Measurements from ENCODE around the gene RARRES1.

The RARRES1 gene, protein sequence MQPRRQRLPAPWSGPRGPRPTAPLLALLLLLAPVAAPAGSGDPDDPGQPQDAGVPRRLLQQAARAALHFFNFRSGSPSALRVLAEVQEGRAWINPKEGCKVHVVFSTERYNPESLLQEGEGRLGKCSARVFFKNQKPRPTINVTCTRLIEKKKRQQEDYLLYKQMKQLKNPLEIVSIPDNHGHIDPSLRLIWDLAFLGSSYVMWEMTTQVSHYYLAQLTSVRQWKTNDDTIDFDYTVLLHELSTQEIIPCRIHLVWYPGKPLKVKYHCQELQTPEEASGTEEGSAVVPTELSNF

DNA sequence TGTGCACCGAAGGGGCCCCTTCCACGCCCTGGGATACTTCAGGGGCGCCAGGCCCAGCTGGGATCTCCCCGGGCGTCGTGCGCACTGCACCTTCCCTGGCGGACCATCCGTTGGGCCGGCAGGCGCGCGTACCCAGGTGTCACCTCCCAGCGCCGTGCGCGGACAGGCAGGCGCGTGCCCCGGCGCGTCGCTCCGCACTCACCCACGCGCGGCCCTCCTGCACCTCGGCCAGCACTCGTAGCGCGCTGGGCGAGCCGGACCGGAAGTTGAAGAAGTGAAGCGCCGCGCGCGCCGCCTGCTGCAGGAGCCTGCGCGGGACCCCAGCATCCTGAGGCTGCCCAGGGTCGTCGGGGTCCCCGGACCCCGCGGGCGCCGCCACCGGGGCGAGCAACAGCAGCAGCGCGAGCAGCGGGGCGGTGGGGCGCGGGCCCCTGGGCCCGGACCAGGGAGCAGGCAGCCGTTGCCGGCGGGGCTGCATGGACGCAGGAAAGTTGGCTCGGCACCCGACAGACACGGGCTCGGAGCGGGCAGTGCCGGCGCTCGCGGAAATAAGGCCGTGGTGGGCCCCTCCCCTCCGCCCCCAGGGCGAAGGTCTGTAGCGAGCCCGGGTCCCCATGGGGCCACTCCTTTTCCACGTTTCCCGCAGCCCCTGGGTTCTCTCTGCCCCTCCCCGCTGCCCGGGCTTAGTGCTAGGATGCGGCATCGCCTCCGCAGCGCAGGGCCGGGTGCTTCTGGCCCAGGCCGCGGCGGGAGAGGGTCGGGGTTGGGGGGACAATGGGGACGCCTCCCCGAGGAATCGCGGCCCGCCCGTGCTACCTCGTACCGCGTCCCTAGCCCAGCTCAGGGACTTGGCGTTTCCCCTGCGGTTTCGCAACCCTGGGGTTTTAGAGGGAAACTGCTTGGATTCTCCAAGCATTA, at the start of gene RARRES1:
TSS of gene RARRES1 (minus strand) at position 520 of the 918 bp plus-strand sequence. CDS start at position 478, 42 bp downstream.
- DNase-seq (ENCODE audit: low spot score) = peak; percentile 26

DNA sequence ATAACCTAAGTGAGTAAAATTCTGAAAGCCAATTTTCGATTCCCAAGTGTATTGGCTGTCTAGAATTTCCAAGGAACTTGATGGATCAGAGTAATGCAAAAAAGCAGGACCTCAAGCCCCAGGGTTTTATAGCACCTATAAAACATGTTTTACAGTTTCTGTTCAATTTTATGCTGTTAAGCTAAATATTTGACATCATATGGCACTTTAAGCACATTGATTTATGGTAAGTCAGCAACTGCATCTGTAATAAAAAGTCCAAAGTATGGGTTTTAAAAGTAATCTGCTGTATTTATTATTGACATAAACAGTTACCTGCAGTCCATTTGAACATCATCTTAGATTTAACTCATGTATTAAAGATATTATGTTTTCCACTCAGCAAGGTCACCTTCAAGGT, 49.6 kb upstream of the RARRES1 start:
- no peak for DNase-seq (ENCODE audit: low spot score)

DNA sequence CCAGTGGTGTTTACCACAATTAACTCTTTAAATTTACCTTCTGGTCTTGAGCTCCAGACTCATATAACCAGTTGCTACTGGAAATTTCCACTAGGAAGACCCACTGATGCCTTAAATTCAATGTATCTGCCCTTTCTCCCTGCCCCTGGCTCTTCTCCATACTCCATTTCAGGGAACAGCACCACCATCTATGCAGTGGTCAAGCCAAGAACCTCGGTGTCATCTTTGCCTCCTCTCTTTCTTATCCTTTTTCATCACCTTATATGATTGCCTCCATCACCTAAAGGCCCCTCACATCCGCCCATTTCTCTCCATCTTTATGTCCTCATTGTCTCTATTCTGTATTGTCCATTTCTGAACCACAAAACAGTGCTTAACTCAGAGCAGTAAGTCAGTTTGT, 48.9 kb upstream of the RARRES1 start:
- no peak for DNase-seq (ENCODE audit: low spot score)

DNA sequence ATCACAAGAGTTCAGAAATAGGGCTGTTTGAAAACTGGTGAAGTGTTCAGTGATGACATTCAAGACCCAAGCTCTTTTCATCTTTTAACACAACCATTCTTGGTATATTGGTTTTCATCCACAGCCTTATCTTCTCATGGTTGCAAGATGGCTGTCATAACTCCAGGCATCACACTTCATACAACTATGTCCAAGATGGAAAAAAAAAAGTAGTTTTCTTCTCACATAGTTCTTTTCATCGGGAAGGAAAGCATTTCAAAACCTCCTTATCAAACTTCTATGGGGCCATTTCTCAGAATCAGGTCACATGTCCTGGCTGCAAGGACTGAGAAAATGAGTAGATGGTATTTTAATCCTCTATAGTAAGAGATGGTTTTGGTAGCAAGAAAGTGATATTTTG, 48.5 kb upstream of the RARRES1 start:
- no peak for DNase-seq (ENCODE audit: low spot score)

DNA sequence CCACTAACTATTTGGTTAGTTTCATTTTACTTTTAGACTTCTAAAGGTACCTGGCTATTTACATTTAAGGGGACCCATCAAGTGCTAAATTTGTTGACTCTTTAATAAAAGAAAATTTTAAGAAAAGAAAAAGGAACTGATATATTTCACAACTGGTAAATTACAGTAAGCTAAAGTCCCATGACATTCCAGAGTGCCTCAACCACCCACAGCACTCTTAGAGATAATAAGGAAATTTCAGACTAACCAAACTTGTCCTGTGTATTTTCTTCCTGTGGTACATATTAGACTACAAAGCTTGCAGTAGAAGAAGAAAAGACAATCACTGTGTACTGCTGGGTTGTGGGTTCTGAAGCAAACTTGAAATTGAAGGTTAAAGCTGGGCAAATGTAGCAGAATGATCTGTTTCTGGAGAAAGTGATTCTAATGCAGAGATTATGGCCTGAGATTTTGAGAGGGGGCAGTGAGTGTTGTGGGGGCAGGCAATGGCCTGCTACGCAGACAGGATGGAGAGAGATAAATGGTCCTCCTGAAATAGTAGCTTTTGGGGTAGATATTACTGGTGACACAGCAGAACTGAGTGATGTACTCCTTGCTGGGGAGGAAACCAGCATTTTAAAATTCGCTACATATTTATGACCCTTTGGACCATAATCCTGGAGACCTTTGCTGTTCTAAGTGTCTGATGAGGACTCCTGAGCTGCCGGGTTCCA, 45.1 kb upstream of the RARRES1 start:
- no peak for DNase-seq (ENCODE audit: low spot score)

DNA sequence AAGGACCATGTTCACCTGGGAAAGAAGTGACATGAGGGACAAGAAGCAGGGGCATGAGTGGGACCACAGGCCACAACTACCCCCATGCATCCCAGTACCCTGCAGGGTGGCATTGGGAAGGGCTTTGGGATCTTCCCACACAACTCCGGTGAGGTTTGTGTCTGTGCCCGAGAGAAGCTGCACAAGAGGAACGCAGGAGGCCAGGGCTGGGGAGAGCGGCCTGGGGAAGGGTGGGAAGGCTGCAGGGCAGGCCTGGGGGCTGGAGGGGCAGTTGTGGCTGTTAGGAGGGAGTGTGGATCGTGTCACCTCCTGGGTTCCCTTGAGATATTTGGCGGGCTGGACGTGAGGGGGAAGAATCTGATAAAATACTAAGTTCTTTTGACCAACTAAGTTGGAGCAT, 44.3 kb upstream of the RARRES1 start:
- no peak for DNase-seq (ENCODE audit: low spot score)

DNA sequence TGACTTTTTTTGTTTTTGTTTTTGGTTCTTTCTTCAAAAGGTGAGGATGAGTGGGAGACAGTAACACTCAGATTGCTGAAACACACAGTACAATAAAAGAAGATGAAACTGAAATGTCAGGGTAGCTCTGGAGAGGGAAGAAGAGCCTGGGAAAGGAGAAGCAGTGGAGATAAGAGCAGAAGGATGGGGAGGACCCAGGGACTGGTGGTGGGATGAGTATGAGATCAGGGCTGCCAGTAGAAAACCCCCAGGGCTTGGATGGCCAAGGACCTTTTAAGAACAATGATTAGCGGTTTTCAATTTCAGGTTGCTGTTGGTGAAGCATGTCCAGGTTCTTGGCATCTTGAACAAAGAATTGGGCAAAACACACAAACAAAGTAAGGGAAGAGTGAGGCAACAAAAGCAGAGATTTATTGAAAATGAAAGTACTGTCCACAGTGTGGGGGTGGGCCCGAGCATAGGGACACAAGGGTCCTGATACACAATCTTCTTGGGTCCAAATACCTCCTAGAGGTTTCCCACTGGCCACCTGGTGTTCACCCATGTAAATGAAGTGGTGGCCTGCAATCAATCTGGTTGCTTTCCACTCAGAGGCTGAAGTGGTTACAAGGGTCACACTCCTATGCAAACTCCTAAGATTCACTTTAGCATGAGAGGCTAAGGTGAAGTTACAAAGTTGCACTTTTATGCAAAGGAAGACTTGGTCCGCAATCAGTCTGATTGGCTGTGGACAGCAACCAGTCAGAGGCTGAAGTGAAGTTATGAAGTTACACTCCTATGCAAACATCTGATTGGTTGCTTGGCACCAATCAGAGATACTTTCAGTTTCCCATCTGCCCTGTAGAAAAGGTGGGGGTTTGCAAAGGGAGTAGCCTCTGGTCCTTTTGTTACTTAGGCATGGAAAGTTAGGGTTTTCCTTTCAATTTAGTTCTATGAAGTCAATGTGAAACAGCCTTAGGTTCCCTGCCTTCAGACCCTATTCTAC, 43.5 kb upstream of the RARRES1 start:
- DNase-seq (ENCODE audit: low spot score) = no peak

DNA sequence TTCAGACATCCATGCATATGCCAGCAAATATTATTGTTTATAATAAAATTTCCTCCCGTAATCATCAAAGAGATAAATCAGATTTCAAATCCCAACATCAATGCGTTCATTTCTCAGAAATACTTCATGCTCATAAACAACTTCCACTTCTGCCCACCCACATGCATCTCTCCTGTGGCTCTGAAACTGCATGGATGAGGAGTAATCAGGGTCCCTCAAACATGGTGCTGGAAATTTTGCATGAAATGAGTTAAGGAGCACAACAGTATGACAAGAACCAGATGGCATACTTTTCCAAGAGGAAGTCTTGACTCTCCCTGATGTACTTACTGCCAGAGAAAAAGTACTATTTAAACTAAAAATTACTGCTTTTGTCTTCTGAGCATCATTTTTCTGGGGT, 42.7 kb upstream of the RARRES1 start:
- DNase-seq (ENCODE audit: low spot score) = no peak

DNA sequence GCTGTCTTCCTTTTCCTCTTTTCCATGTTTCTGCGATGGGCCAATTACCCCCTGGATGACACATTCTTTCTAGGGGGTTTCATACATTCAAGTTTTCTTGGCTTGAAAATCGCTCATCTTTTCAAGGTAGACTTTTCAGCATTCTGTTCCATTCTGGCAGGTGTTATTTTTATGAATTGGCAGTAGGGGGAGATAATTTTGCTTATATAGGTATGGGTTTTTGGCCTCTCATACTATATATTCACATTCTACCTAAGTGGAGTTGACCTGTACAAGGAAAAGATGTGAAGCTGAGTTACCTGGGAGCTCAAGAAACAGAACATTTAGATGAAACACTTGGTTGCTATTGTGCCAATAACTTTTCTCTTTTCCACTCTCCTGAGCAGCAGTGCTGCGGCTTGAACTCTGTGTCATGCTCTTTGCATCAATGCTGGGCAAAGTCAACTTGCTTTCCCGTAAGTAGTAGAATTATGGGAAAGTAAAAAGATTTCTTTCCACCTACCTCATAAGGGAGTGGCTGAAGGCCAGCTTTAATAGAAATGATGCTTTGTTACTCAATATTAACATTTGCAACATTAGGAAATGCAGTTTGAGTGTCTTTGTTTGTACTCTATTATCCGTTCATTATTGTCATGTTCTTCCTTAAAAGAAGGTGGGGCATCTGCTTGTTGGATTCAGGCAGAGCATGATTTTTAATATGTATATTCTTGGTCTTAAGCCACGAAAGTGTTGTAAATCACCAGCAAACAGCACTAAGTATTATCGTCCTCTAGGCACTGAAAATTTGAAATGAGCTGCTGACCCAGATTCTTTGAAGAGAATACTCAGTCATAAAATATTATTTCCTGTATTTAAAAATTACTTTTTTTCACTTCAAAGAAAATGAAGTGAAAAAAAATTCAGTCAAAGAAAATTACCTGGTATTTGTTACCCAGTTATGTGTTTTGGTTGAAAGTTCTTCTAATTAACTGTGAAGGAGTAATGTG, 41.9 kb upstream of the RARRES1 start:
- DNase-seq (ENCODE audit: low spot score) = no peak

DNA sequence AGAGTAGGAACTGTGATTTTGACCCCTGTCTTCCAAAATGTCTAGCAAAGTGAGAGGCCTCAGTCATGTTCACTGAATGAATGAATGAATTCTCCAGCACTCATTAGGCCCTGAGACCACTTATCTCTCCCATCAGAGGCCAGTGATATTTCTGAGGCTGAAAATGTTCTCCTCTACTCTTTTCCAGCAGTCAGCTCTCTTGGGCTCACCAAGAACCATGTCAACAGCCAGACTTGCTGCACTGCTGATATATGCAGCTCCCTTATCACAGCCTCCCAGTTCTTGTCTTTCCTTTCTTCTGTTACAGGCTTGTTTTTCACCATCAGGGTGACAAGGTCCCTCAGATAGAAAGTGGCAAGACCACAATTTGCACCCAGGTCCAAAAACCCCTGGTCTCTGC, 40.9 kb upstream of the RARRES1 start:
- no peak for DNase-seq (ENCODE audit: low spot score)

DNA sequence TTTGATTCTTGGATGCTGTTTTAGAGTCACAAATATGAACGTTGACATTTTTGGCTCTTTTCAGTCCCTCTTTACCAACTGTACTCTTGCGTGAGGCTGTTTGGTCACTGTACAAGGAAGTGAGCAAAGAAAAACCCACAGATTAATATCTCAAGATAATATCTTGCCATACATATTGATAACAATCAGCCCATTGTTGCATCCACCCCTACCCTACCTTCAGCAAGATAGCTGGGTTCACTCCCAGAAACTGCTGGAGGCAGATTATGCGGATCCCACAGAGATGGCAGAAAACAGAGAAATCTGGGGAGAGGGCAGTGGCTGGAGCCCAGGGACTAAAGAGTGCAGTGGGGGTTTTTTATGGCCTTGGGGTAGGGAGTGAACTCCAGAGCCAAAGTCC, 39.7 kb upstream of the RARRES1 start:
- DNase-seq (ENCODE audit: low spot score) = no peak

DNA sequence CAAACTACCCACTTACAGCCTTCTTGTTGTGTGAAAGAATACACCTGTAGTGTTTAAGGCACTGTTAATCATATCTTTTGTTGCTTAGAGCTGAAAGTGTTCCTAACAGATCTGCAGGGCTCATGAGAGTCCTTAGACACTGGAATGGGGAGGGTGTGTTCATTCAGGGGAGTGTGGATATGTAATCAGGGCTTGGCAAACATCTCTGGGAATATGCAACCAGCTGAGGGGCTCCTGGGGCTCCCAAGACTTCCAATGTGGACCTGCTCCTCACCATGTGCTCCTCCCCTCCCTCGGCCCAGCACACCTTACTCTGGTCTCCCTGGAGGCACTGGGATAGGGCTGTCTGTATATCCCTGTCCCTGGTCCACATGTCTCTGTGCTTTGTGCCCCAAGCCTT, 39.3 kb upstream of the RARRES1 start:
- no peak for DNase-seq (ENCODE audit: low spot score)

DNA sequence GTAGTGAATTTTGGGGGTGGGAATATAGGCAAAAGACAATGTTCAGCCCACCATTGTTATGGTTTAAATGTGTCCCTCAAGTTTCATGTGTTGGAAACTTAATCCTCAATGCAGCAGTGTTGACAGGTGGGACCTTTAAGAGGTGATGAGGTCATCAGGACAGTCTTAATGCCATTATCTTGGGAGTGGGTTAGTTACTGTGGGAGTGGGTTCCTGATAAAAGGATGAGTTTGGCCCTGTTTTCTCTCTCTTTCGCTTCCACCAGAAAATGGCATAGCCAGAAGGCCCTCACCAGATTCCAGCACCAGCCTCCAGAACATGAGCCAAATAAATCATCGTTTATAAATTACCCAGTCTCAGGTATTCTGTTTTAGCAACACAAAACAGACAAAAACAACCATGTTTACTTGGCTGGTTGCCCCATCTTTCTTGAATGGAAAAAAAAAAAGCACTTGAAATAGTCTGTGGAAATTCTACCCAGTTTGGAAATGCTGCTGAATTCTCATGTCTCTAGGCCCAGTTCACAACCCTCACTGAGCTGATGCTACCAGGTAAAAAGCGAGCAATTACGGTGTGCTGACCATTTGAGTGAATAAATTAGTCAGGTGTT, 38.6 kb upstream of the RARRES1 start:
- no peak for DNase-seq (ENCODE audit: low spot score)

DNA sequence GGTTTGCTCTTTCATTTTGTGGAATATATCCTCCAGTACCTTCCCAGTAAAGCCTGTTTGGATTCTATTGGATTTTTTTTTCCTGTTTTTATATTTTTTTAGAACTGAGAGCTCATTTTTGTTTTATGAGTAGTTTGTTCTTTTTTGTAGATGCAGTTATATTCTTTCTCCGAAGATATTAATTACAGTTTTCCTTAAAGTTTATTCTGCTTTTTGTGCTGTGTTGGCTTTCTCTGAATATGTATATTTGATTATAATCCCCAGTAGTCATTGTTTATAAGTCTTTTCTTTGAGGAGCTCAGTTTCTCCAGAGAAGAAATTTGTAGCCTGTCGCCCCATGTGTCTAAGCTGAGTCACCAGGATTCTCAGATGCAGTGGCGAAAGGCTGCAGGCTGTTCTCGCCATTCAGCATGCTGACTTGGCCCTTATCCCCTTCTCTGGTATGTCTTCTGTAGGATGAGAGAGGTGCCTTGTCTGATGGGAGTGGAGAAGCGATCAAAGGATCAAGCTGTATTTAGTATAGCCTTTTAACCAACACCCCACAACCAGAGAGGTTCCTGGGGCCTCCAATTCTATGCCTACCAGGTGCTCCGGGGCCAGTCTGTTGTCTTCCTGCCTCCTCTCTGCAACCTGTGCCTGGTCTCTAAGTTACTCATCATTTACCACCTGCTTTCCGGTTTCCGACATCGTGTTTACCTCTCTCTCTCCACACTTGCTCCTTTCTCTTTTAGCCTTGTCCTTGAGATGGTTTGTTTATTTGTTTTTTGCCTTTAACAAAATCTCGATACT, 37.9 kb upstream of the RARRES1 start:
- no peak for DNase-seq (ENCODE audit: low spot score)

DNA sequence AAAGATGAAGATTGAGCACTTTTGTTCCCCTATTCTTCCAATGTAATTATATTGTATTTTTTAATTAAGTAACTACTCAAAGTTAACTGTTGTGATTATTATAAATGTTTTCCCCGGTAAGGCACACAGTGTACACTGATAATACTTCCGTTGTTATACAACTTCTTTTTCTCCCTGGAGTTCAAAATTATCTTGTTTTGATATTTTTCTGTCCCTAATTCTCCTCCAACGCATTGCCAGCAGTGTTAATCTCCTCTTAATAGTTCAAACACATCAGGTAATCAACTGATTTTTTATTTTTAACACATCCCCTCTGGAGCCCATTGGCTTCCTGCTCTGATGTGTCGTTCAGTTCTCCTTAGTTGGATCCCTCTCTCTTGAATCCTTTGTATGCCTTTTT, 37.3 kb upstream of the RARRES1 start:
- no peak for DNase-seq (ENCODE audit: low spot score)

DNA sequence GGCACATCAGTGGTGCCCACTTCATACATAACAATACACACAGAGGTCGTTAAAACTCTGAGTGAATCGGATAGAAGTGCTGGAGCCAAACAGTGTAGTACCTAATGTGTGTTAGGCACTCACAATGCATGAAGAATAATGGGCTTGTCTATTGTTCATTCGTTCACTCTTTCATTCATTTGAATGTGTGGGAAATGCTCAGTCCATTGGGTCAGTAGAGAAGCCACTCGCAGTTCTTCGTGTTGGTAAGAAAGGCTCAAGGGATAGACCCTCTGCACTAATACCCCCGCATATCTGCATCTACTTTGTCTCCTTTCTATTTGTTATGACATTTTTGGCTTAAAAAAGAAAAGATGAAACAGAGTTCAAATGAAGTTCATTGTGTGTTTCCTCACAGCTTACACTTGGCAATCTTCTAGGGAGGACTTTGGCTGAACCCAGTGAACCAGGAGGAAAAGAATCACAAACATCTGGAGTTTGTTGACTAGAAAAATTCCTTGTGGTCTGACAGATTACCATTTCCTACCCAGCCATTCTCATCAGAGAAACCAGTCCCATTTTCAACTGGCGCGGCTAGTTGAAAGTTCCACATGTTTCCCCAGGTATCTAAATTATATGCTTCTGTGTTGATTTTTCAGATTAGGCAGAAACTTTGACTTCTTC, 36.8 kb upstream of the RARRES1 start:
- no peak for DNase-seq (ENCODE audit: low spot score)

DNA sequence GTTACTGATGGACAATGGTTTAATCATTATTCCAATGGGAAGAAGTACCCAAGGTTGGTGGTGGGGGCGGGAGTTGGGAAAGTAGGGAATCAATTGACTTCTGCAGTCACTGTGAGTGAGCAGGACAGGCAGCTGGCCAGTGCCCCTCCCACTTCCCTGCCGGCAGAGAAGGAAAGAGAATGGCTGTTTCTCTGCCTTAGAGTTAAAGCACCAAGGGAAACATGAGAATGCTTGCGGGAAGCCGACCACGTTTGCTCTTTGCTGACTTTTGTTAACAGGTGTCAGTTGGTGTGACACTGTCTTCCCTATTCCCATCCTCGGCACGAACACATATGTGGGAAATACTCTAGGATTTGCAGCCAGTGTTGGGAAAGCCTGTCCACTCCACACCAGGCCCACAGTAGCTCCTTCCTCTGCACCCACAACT, 36.1 kb upstream of the RARRES1 start:
- DNase-seq (ENCODE audit: low spot score) = peak; percentile 16

DNA sequence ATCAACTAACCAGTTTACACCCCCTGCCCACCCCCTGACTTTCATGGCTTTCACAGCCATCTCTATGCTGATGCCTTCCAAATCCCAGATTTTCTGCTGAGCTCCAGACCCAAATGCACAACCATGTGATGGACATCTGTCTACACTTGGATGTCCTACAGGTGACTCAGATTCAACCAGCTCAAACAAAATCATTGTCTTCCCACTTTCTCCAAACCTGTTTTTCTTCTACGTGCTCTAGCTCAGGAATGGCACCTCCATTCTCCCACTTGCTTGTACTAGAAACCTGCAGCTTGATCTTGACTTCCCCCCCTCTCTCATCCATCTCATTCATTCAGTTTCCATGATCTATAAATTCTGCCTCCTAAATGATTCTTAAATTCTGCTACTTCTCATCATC, 34.1 kb upstream of the RARRES1 start:
- DNase-seq (ENCODE audit: low spot score) = no peak

All from globus pallidus (tissue), 1 donor.